ENCODE data around the gene PTGIR.

GRCh38 chr19:46665072-46665471 is 40.2 kb upstream of the PTGIR start:
- TF ChIP-seq CTCF (conservative IDR thresholded peaks at IDR 0.05 in 1 of 2, IDR thresholded peaks at IDR 0.05 in 1 of 2; ENCODE audit: low read depth in 1 of 2, low read length in 2 of 2) (no peak), EZH2 (IDR thresholded peaks at IDR 0.05; ENCODE audit: low read length, missing control alignments) (no peak)
